HEK293 (cell line): ENCODE data around the gene VPS54.

Source experiments
- SCRT2 ChIP-seq: fragments of 450-650 bp; formaldehyde crosslinking; IDR thresholded peaks from 2 replicates; pipeline ENCODE4 v1.5.1; 2016; ENCODE audit warnings: missing biosample characterization, missing genetic modification characterization
- SETDB1 ChIP-seq: IDR thresholded peaks from one replicate; pipeline ENCODE4 v1.6.1; 2017; ENCODE audit warnings: mild to moderate bottlenecking, low read length, moderate library complexity, mixed read lengths; ENCODE audit not compliant: insufficient read length
- SP2 ChIP-seq: fragments of 450-650 bp; formaldehyde crosslinking; IDR thresholded peaks from 2 replicates; pipeline ENCODE4 v1.5.1; 2016; ENCODE audit warnings: missing biosample characterization, missing genetic modification characterization
- ZNF449 ChIP-seq: fragments of 450-650 bp; formaldehyde crosslinking; IDR thresholded peaks from 2 replicates; pipeline ENCODE4 v1.5.1; 2017; ENCODE audit warnings: missing biosample characterization, mild to moderate bottlenecking, missing genetic modification characterization, moderate library complexity
- ZNF768 ChIP-seq: fragments of 450-650 bp; formaldehyde crosslinking; IDR thresholded peaks from 2 replicates; pipeline ENCODE4 v1.5.1; 2018; ENCODE audit warnings: missing biosample characterization, mild to moderate bottlenecking, missing genetic modification characterization
- ZNF776 ChIP-seq: fragments of 450-650 bp; formaldehyde crosslinking; IDR thresholded peaks from 2 replicates; pipeline ENCODE4 v1.5.0; 2017; ENCODE audit warnings: missing biosample characterization, missing genetic modification characterization, borderline replicate concordance
- ZNF830 ChIP-seq: fragments of 450-650 bp; IDR thresholded peaks from 2 replicates; pipeline ENCODE4 v1.5.0; 2018; ENCODE audit warnings: missing biosample characterization, missing genetic modification characterization, low read depth, mild to moderate bottlenecking, moderate library complexity
- ZNF837 ChIP-seq: fragments of 450-650 bp; formaldehyde crosslinking; IDR thresholded peaks from 2 replicates; pipeline ENCODE4 v1.5.1; 2016; ENCODE audit warnings: missing biosample characterization, missing genetic modification characterization
- TF ChIP-seq, protein P1 (sequence below): fragments of 450-650 bp; formaldehyde crosslinking; IDR thresholded peaks from 2 replicates; pipeline ENCODE4 v1.5.1; 2016; ENCODE audit warnings: missing biosample characterization, missing genetic modification characterization
- TF ChIP-seq, protein P2 (sequence below): fragments of 450-650 bp; formaldehyde crosslinking; IDR thresholded peaks from 2 replicates; pipeline ENCODE4 v1.5.1; 2016; ENCODE audit warnings: missing biosample characterization, missing genetic modification characterization
- TF ChIP-seq, protein P3 (sequence below): fragments of 450-650 bp; formaldehyde crosslinking; IDR thresholded peaks from 2 replicates; pipeline ENCODE4 v1.5.1; 2016; ENCODE audit warnings: missing biosample characterization, missing genetic modification characterization
- TF ChIP-seq, protein P4 (sequence below): fragments of 450-650 bp; formaldehyde crosslinking; IDR thresholded peaks from 2 replicates; pipeline ENCODE4 v1.5.1; 2016; ENCODE audit warnings: missing biosample characterization, missing genetic modification characterization
- TF ChIP-seq, protein P5 (sequence below): fragments of 450-650 bp; formaldehyde crosslinking; IDR thresholded peaks from 2 replicates; pipeline ENCODE4 v1.5.1; 2016; ENCODE audit warnings: missing biosample characterization, missing genetic modification characterization

GRCh38 chr2:63983986-63984605 is 35.1 kb downstream of the VPS54 start:
- TF ChIP-seq ZNF768 (no peak), SP2 (tag by site-specific recombination) (no peak), SCRT2 (no peak), ZNF837 (tag by site-specific recombination) (no peak), ZNF776 (tag by site-specific recombination) (no peak), ZNF830 (tag by site-specific recombination) (no peak), ZNF449 (tag by site-specific recombination) (no peak), SETDB1 (no peak)
- TF ChIP-seq, protein P1, sequence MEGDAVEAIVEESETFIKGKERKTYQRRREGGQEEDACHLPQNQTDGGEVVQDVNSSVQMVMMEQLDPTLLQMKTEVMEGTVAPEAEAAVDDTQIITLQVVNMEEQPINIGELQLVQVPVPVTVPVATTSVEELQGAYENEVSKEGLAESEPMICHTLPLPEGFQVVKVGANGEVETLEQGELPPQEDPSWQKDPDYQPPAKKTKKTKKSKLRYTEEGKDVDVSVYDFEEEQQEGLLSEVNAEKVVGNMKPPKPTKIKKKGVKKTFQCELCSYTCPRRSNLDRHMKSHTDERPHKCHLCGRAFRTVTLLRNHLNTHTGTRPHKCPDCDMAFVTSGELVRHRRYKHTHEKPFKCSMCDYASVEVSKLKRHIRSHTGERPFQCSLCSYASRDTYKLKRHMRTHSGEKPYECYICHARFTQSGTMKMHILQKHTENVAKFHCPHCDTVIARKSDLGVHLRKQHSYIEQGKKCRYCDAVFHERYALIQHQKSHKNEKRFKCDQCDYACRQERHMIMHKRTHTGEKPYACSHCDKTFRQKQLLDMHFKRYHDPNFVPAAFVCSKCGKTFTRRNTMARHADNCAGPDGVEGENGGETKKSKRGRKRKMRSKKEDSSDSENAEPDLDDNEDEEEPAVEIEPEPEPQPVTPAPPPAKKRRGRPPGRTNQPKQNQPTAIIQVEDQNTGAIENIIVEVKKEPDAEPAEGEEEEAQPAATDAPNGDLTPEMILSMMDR (tag by site-specific recombination), result no peak
- TF ChIP-seq, protein P2, sequence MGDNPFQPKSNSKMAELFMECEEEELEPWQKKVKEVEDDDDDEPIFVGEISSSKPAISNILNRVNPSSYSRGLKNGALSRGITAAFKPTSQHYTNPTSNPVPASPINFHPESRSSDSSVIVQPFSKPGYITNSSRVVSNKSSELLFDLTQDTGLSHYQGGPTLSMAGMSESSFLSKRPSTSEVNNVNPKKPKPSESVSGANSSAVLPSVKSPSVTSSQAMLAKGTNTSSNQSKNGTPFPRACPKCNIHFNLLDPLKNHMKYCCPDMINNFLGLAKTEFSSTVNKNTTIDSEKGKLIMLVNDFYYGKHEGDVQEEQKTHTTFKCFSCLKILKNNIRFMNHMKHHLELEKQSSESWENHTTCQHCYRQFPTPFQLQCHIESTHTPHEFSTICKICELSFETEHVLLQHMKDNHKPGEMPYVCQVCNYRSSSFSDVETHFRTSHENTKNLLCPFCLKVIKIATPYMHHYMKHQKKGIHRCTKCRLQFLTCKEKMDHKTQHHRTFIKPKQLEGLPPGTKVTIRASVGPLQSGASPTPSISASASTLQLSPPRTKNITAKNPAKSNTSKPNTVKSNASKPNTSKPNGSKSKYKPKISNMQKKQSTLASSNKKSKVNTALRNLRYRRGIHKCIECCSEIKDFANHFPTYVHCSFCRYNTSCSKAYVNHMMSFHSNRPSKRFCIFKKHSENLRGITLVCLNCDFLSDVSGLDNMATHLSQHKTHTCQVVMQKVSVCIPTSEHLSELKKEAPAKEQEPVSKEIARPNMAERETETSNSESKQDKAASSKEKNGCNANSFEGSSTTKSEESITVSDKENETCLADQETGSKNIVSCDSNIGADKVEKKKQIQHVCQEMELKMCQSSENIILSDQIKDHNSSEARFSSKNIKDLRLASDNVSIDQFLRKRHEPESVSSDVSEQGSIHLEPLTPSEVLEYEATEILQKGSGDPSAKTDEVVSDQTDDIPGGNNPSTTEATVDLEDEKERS (tag by site-specific recombination), result no peak
- TF ChIP-seq, protein P3, sequence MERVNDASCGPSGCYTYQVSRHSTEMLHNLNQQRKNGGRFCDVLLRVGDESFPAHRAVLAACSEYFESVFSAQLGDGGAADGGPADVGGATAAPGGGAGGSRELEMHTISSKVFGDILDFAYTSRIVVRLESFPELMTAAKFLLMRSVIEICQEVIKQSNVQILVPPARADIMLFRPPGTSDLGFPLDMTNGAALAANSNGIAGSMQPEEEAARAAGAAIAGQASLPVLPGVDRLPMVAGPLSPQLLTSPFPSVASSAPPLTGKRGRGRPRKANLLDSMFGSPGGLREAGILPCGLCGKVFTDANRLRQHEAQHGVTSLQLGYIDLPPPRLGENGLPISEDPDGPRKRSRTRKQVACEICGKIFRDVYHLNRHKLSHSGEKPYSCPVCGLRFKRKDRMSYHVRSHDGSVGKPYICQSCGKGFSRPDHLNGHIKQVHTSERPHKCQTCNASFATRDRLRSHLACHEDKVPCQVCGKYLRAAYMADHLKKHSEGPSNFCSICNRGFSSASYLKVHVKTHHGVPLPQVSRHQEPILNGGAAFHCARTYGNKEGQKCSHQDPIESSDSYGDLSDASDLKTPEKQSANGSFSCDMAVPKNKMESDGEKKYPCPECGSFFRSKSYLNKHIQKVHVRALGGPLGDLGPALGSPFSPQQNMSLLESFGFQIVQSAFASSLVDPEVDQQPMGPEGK (tag by site-specific recombination), result no peak
- TF ChIP-seq, protein P4, sequence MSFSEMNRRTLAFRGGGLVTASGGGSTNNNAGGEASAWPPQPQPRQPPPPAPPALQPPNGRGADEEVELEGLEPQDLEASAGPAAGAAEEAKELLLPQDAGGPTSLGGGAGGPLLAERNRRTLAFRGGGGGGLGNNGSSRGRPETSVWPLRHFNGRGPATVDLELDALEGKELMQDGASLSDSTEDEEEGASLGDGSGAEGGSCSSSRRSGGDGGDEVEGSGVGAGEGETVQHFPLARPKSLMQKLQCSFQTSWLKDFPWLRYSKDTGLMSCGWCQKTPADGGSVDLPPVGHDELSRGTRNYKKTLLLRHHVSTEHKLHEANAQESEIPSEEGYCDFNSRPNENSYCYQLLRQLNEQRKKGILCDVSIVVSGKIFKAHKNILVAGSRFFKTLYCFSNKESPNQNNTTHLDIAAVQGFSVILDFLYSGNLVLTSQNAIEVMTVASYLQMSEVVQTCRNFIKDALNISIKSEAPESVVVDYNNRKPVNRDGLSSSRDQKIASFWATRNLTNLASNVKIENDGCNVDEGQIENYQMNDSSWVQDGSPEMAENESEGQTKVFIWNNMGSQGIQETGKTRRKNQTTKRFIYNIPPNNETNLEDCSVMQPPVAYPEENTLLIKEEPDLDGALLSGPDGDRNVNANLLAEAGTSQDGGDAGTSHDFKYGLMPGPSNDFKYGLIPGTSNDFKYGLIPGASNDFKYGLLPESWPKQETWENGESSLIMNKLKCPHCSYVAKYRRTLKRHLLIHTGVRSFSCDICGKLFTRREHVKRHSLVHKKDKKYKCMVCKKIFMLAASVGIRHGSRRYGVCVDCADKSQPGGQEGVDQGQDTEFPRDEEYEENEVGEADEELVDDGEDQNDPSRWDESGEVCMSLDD, result no peak
- TF ChIP-seq, protein P5, sequence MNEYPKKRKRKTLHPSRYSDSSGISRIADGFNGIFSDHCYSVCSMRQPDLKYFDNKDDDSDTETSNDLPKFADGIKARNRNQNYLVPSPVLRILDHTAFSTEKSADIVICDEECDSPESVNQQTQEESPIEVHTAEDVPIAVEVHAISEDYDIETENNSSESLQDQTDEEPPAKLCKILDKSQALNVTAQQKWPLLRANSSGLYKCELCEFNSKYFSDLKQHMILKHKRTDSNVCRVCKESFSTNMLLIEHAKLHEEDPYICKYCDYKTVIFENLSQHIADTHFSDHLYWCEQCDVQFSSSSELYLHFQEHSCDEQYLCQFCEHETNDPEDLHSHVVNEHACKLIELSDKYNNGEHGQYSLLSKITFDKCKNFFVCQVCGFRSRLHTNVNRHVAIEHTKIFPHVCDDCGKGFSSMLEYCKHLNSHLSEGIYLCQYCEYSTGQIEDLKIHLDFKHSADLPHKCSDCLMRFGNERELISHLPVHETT (tag by site-specific recombination), result no peak
